Endodermal cell (in vitro differentiated cells): ENCODE measurements around the gene CERS2. TPM values are rescaled to one million over a fixed set of nuclear protein-coding genes. Genes with fewer than 3 reads are reported as not detected.

Experiments
- DNase-seq: peaks from one replicate; pipeline ENCODE4 v3.0.0-alpha.2; 2017
- H3K27ac ChIP-seq: 2 replicates; pipeline ENCODE4 v1.5.1; 2013; ENCODE audit warnings: mild to moderate bottlenecking, low read depth, low read length, moderate library complexity
- H3K27me3 ChIP-seq: 2 replicates; pipeline ENCODE4 v1.6.1; 2013; ENCODE audit warnings: mild to moderate bottlenecking, low read length, moderate library complexity; ENCODE audit not compliant: insufficient read depth, control insufficient read depth, poor library complexity, severe bottlenecking
- H3K36me3 ChIP-seq: 2 replicates; pipeline ENCODE4 v1.7.0; 2013; ENCODE audit warnings: mild to moderate bottlenecking, low read length, moderate library complexity; ENCODE audit not compliant: control insufficient read depth, insufficient read depth
- H3K4me1 ChIP-seq: one replicate; pipeline ENCODE4 v1.7.0; 2013; ENCODE audit warnings: low read length; ENCODE audit not compliant: control insufficient read depth, insufficient read depth
- H3K4me3 ChIP-seq: 2 replicates; pipeline ENCODE4 v1.5.1; 2013; ENCODE audit warnings: mild to moderate bottlenecking, low read length, moderate library complexity
- H3K9ac ChIP-seq: 2 replicates; pipeline ENCODE4 v1.6.1; 2013; ENCODE audit warnings: mild to moderate bottlenecking, low read length, moderate library complexity; ENCODE audit not compliant: poor library complexity, severe bottlenecking; ENCODE audit errors: extremely low read depth
- H3K9me3 ChIP-seq: 2 replicates; pipeline ENCODE4 v1.6.1; 2013; ENCODE audit warnings: mild to moderate bottlenecking, low read length, moderate library complexity; ENCODE audit not compliant: control insufficient read depth
- H3K27ac Mint-ChIP-seq: 2 replicates; pipeline ENCODE4 v1.8.0; 2020; ENCODE audit warnings: mixed read lengths
- H3K27me3 Mint-ChIP-seq: 2 replicates; pipeline ENCODE4 v1.8.0; 2021; ENCODE audit warnings: mild to moderate bottlenecking, mixed read lengths; ENCODE audit not compliant: insufficient read depth
- H3K36me3 Mint-ChIP-seq: 2 replicates; pipeline ENCODE4 v1.8.0; 2020; ENCODE audit warnings: low read depth, mixed read lengths
- H3K4me1 Mint-ChIP-seq: 2 replicates; pipeline ENCODE4 v1.8.0; 2020; ENCODE audit warnings: mixed read lengths
- H3K4me3 Mint-ChIP-seq: 2 replicates; pipeline ENCODE4 v1.8.0; 2020; ENCODE audit warnings: mild to moderate bottlenecking, moderate library complexity, mixed read lengths
- H3K9me3 Mint-ChIP-seq: 2 replicates; pipeline ENCODE4 v1.8.0; 2020; ENCODE audit warnings: mild to moderate bottlenecking, mixed read lengths
- CTCF ChIP-seq: fragments of 200-600 bp; sonication (generic); conservative IDR thresholded peaks from 2 replicates; pipeline ENCODE4 v1.5.0; 2021; ENCODE audit warnings: antibody characterized with exemption, mild to moderate bottlenecking
- WGBS, 2 experiments: methylation state at CpG; one replicate each; pipeline versions ENCODE4 v1.1.5 to v1.1.7; 2013; ENCODE audit warnings: missing lambda C conversion rate in 2 of 2, mixed read lengths in 1 of 2; ENCODE audit not compliant: insufficient coverage in 1 of 2, insufficient read length in 1 of 2; 5-methylcytosine and 5-hydroxymethylcytosine counted together
- total RNA-seq, 2 donors: library from RNA; stranded (reverse); fragmentation: NEBNext Ultra II Directional in 1 of 2; extraction: Animal tissue kit (Norgen Biotek cat#: 25700) in 1 of 2; gene quantifications; 2 replicates in 1 of 2; 3 replicates in 1 of 2; pipeline ENCODE4 v1.2.1, GENCODE V29; 2021

The CERS2 gene
- total RNA-seq, 2 donors from 2014 or later, result 143 to 183 TPM

- H3K9me3 Mint-ChIP-seq, result no peaks in the 10 kb centered on the region
- no peak overlapping the region for H3K4me3 Mint-ChIP-seq
- Histone ChIP-seq H3K4me1 (no peaks in the 10 kb centered on the region), H3K36me3 (no peaks in the 10 kb centered on the region), H3K9ac (no peak overlapping the region), H3K27me3 (no peaks in the 10 kb centered on the region), H3K4me3 (no peak overlapping the region), H3K27ac (no peak overlapping the region), H3K9me3 (no peaks in the 10 kb centered on the region)
- H3K36me3 Mint-ChIP-seq, result no peaks in the 10 kb centered on the region
- H3K27ac Mint-ChIP-seq, result no peak overlapping the region
- TF ChIP-seq CTCF, result no peak
- H3K4me1 Mint-ChIP-seq, result peaks cover 6% of the 10 kb centered on the region
- DNase-seq, result no peak
- no peaks in the 10 kb centered on the region for H3K27me3 Mint-ChIP-seq
- WGBS, 2 experiments, result 90 to 93% methylated on average over 2 to 7 of the region's 7 CpGs
Observed at GRCh38 chr1:150917387-150917786, 57.2 kb downstream of the CERS2 start.

Other genes with a start within 250 kb of the CERS2 start
- gene CTSS, start 209.1 kb downstream of the CERS2 start, total RNA-seq, result not detected
- gene CTSK, start 166.6 kb downstream of the CERS2 start, total RNA-seq, result 1 to 10 TPM; 6.1 to 8.4 TPM
- gene ARNT, start 98.2 kb downstream of the CERS2 start, total RNA-seq, result 10 to 100 TPM; 39.6 to 44.6 TPM
- gene CTXND2, start 87.7 kb downstream of the CERS2 start, total RNA-seq, result not detected
- gene SETDB1, start 48.5 kb downstream of the CERS2 start, total RNA-seq, result 10 to 100 TPM; 68.6 to 73.5 TPM
- not detected for gene ANXA9, start 7.5 kb upstream of the CERS2 start, total RNA-seq
- 10 to 100 TPM in 1 of 2 donors, 1 to 10 TPM in 1; 8.6 to 10.8 TPM for gene MINDY1, start 32.1 kb upstream of the CERS2 start, total RNA-seq
- 10 to 100 TPM; 23.8 to 29.3 TPM for gene PRUNE1, start 33.6 kb upstream of the CERS2 start, total RNA-seq
- 1 to 10 TPM; 1.6 to 2.9 TPM for gene BNIPL, start 61.8 kb upstream of the CERS2 start, total RNA-seq
- gene C1orf56, start 72.9 kb upstream of the CERS2 start, total RNA-seq, result 1 to 10 TPM; 4.7 to 6.6 TPM
- gene CDC42SE1, start 84.8 kb upstream of the CERS2 start, total RNA-seq, result 10 to 100 TPM; 69.8 to 74.5 TPM
- 10 to 100 TPM; 16.5 to 19.2 TPM for gene MLLT11, start 85.6 kb upstream of the CERS2 start, total RNA-seq
- 1 to 10 TPM; 7.5 to 7.7 TPM for gene GABPB2, start 95.9 kb upstream of the CERS2 start, total RNA-seq
- gene SEMA6C, start 171.8 kb upstream of the CERS2 start, total RNA-seq, result 10 to 100 TPM; 23.8 to 26.5 TPM
- not detected for gene TNFAIP8L2, start 181.8 kb upstream of the CERS2 start, total RNA-seq
- 10 to 100 TPM in 1 of 2 donors, 1 to 10 TPM in 1; 9.1 to 13.0 TPM for gene LYSMD1, start 191.1 kb upstream of the CERS2 start, total RNA-seq
- 10 to 100 TPM; 41.1 to 44.8 TPM for gene SCNM1, start 191.3 kb upstream of the CERS2 start, total RNA-seq
- 1 to 10 TPM; 1.0 to 1.9 TPM for gene TMOD4, start 201.1 kb upstream of the CERS2 start, total RNA-seq
- gene VPS72, start 215.4 kb upstream of the CERS2 start, total RNA-seq, result 100 to 1,000 TPM in 1 of 2 donors, 10 to 100 TPM in 1; 79.4 to 103 TPM
- 100 to 1,000 TPM; 102 to 144 TPM for gene PIP5K1A, start 223.7 kb upstream of the CERS2 start, total RNA-seq